GM23248 (cell line): ENCODE results near the gene RYR3.

Source experiments
- EZH2 ChIP-seq: fragments of 200-600 bp; sonication (generic); IDR thresholded peaks from 2 replicates; pipeline ENCODE4 v1.6.1; 2018; ENCODE audit warnings: antibody characterized with exemption, mild to moderate bottlenecking; ENCODE audit not compliant: insufficient read depth, poor library complexity, severe bottlenecking
- EZH2phosphoT487 ChIP-seq: fragments of 200-600 bp; sonication (generic); IDR thresholded peaks from 2 replicates; pipeline ENCODE4 v1.6.1; 2018; ENCODE audit warnings: antibody characterized with exemption, moderate library complexity, mild to moderate bottlenecking, low read depth; ENCODE audit not compliant: insufficient read depth

DNA sequence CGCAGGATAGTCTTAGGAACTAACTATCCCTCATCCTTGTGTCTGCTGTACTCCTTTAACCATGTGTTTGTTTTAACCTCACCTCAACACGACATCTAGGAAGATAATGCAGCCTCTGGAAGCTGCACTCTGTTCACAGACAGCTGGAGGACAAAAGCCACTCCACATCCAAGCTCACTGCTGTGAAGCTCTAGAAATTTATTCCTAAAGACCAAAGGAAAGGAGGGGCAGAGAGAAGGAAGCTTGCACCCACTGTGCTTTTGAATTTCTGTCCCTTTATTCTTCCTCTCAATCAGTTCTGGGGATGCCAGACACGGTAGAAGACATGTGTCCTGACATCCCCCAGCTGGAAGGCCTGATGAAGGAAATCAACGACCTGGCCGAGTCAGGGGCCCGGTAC, 474.6 kb downstream of the RYR3 start:
- TF ChIP-seq EZH2phosphoT487 (no peak), EZH2 (no peak)
